Ascending aorta (tissue), 2 donors: Measurements from ENCODE around the gene NINL. TPM values are rescaled to one million over a fixed set of nuclear protein-coding genes. Genes with fewer than 3 reads are reported as not detected.
"Not testable (repeated sequence)": the region's sequence is repeated elsewhere in the genome, so short reads cannot be mapped to it uniquely, and the experiment has no call there.

ENCODE experiments used
- DNase-seq, 2 donors: peaks; one replicate each; pipeline ENCODE4 v3.0.0-alpha.2; 2019; ENCODE audit warnings: low spot score in 2 of 2
- H3K27ac ChIP-seq, 2 donors: fragments of 200-600 bp; sonication (generic); one replicate each; pipeline ENCODE4 v1.5.1; 2016 to 2017; ENCODE audit warnings: mild to moderate bottlenecking in 1 of 2
- H3K27me3 ChIP-seq: fragments of 200-600 bp; sonication (generic); one replicate; pipeline ENCODE4 v1.5.1; 2017
- H3K36me3 ChIP-seq, 2 donors: fragments of 200-600 bp; sonication (generic); one replicate each; pipeline ENCODE4 v1.5.1; 2016
- H3K4me1 ChIP-seq, 2 donors: fragments of 200-600 bp; sonication (generic); one replicate each; pipeline ENCODE4 v1.5.1; 2016 to 2017; ENCODE audit warnings: mild to moderate bottlenecking in 1 of 2
- H3K4me3 ChIP-seq, 2 donors: fragments of 200-600 bp; sonication (generic); one replicate each; pipeline ENCODE4 v1.5.1; 2016 to 2017; ENCODE audit warnings: mild to moderate bottlenecking in 1 of 2
- H3K9me3 ChIP-seq, 2 donors: fragments of 200-600 bp; sonication (generic); one replicate each; pipeline ENCODE4 v1.5.1; 2016
- intact Hi-C: fragments of 100-400 bp; cut with DNase I; formaldehyde crosslinking; loops from one replicate; pipeline ENCODE4 v1.15.1; 2023
- total RNA-seq: library from RNA; depleted of rRNA; stranded (reverse); fragments of >200 nt; gene quantifications from one replicate; pipeline ENCODE4 v1.1.0, GENCODE V29; 2016
- TF ChIP-seq, protein P1 (sequence below), 3 experiments: fragments of 200-600 bp in 2 of 3; fragments of 450-650 bp in 1 of 3; sonication (generic) in 2 of 3; IDR thresholded peaks; one replicate each; pipeline ENCODE4 v1.5.1; 2016 to 2019; ENCODE audit warnings: antibody characterized with exemption in 3 of 3, mild to moderate bottlenecking in 1 of 3, moderate library complexity in 1 of 3

The NINL gene
- total RNA-seq, 1 donor from 2014 or later = 18.0 TPM

DNA sequence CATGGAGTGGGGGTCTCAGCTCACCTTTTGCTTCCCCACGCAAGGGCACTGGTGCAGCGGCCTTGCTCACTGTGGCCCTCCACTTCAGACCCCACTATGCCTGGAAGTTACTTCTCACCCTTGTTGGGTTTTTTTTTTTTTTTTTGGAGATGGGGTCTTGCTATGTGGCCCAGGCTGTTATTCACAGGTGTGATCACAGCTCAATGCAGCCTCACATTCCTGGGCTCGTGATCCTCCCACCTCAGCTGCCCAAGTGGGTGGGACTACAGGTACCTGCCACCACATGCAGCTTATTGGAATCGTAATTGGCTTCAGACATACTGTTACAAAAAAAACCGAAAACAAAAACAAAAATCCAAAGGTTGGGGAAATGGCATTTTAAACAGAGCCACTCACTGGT is 32.4 kb downstream of the NINL start:
- intact Hi-C loops = no loop called here
- H3K4me1 ChIP-seq = no peaks in the 10 kb centered on the region
- TF ChIP-seq, protein P1, sequence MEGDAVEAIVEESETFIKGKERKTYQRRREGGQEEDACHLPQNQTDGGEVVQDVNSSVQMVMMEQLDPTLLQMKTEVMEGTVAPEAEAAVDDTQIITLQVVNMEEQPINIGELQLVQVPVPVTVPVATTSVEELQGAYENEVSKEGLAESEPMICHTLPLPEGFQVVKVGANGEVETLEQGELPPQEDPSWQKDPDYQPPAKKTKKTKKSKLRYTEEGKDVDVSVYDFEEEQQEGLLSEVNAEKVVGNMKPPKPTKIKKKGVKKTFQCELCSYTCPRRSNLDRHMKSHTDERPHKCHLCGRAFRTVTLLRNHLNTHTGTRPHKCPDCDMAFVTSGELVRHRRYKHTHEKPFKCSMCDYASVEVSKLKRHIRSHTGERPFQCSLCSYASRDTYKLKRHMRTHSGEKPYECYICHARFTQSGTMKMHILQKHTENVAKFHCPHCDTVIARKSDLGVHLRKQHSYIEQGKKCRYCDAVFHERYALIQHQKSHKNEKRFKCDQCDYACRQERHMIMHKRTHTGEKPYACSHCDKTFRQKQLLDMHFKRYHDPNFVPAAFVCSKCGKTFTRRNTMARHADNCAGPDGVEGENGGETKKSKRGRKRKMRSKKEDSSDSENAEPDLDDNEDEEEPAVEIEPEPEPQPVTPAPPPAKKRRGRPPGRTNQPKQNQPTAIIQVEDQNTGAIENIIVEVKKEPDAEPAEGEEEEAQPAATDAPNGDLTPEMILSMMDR (IDR thresholded peaks at IDR 0.05) = no peak
- H3K36me3 ChIP-seq = no peaks in the 10 kb centered on the region
- DNase-seq = no peak
- no peaks in the 10 kb centered on the region for H3K9me3 ChIP-seq
- no peak overlapping the region for H3K4me3 ChIP-seq
- no peak overlapping the region for H3K27ac ChIP-seq
- no peaks in the 10 kb centered on the region for H3K27me3 ChIP-seq

DNA sequence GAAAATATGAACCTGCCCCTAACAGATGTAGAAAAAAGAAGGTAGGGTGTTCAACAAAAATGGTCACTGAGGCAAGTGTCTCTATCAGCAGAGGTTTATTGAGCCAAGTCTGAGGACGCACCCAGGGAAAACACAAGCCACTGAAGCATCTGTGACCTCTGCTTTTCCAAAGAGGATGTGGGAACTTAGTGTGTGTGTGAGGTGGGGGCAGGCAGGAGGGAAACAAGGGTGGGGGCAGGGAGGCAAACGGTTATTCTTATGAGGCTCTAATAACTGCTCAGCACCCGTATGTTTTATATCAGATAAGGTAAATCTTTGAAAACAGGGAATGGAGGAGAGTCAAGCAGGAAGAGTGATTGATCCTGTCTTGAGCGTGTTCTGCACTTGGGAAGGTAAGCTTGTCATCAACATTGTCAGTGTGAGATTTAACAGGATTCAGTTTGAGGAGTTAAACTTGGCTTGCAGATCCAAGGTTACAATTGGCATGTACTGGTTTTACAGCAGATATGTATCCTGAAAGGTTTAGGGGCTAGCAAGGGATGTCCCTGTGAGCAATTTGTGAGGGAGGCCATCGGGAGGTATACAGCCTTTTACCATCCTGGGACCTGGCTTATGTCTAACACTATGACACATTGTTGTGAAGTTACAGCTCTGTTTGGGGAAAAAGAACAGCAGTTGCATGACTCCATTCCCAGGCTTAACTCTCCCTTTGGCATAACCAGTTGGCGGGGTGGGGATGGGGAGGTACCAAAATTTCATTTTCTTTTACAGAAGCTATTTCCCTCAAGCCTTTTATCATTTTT is 33.7 kb downstream of the NINL start:
- H3K4me1 ChIP-seq = no peaks in the 10 kb centered on the region
- intact Hi-C loops = no loop called here
- TF ChIP-seq, protein P1 (IDR thresholded peaks at IDR 0.05) = no peak

DNA sequence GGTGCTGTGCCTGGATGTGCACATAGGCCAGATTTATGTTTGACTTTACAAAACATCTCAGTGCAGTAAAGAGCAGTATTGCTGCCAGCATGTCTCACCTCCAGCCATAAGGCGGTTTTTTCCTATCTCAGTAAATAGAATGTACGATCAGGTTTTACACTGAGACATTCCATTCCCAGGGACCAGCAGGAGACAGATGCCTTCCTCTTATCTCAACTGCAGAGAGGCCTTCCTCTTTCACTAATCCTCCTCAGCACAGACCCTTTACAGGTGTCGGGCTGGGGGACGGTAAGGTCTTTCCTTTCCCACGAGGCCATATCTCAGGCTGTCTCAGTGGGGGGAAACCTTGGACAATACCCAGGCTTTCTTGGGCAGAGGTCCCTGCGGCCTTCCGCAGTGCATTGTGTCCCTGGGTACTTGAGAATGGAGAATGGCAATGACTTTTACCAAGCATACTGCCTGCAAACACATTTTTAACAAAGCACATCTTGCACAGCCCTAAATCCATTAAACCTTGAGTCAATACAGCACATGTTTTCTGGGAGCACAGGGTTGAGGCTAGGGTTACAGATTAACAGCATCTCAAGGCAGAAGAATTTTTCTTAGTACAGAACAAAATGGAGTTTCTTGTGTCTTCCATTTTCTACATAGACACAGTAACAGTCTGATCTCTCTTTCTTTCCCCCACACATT is 34.5 kb downstream of the NINL start:
- intact Hi-C loops, H3K4me1 ChIP-seq, H3K9me3 ChIP-seq, H3K27ac ChIP-seq, H3K27me3 ChIP-seq, DNase-seq, H3K36me3 ChIP-seq, H3K4me3 ChIP-seq: not testable (repeated sequence)

More for the DNA sequence above, 33.7 kb downstream of the NINL start:
- no peaks in the 10 kb centered on the region for H3K9me3 ChIP-seq
- H3K4me3 ChIP-seq = no peak overlapping the region
- DNase-seq = peak in 1 of 2 donors; percentile 34
- H3K27ac ChIP-seq = no peak overlapping the region
- H3K36me3 ChIP-seq = no peaks in the 10 kb centered on the region
- H3K27me3 ChIP-seq = no peaks in the 10 kb centered on the region

DNA sequence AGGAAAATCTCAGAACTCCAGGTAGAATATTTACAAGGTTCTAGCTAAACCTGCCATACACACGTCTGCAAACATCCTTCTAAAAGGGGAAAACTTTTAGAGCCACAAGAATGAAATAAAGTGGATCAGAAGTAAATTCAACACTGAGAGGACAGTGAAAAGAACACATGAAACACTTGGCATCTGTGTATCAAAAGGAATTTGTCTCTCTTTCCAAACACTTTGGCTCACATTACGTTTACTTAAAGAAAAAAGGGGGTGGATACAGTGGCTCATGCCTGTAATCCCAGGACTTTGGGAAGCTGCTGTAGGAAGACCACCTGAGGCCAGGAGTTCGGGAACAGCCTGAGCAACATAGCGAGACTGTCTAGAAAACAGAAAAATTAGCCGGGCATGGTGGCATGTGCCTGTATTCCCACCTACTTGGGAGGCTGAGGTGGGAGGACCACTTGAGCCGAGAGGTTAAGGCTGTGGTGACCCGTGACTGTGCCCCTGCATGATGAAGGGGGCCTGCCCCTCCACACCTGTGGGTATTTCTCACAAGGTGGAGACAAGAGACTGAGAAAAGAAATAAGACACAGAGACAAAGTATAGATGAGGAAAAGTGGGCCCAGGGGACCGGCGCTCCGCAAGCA is 35.4 kb downstream of the NINL start:
- intact Hi-C loops = no loop called here
- TF ChIP-seq, protein P1 (IDR thresholded peaks at IDR 0.05) = no peak
- DNase-seq = peak in 1 of 2 donors; percentile 53
- Histone ChIP-seq H3K4me3 (no peak overlapping the region), H3K36me3 (no peaks in the 10 kb centered on the region), H3K9me3 (no peaks in the 10 kb centered on the region), H3K4me1 (no peaks in the 10 kb centered on the region), H3K27me3 (no peaks in the 10 kb centered on the region), H3K27ac (no peak overlapping the region)

DNA sequence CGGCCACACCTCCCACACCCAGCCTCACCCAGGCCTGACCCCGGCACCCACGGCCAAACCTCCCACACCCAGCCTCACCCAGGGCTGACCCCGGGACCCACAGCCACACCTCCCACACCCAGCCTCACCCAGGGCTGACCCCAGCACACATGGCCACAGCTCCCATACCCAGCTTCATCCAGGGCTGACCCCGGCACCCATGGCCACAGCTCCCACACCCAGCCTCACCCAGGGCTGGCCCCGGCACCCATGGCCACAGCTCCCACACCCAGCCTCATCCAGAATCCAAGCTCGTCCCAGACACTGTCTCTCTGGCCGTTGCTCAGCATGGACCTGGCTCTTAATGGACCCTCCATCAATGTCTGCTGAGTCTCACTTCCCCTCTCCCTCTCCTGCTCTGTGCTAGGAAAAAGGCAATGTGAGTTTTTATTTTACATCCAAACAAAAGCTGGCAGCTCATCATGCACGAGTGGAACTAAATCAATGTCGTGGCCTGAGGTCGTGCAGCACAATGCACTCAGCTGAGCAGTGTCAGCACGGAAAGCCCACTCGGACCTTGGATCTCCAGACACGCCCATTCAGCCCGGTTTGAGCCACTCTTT is 36.1 kb downstream of the NINL start:
- Histone ChIP-seq H3K4me3 (no peak overlapping the region), H3K27me3 (no peaks in the 10 kb centered on the region), H3K27ac (no peak overlapping the region), H3K9me3 (no peaks in the 10 kb centered on the region), H3K4me1 (no peaks in the 10 kb centered on the region), H3K36me3 (no peaks in the 10 kb centered on the region)
- TF ChIP-seq, protein P1 (IDR thresholded peaks at IDR 0.05) = no peak
- DNase-seq = no peak
- intact Hi-C loops = no loop called here
